ENCODE data around the gene ZCWPW1. TPM values are rescaled to one million over a fixed set of nuclear protein-coding genes. Genes with fewer than 3 reads are reported as not detected.

ZCWPW1 gene
- total and polyA plus RNA-seq, 2 experiments from 2014 or later: 1.9 to 4.2 TPM

- Histone ChIP-seq H3K79me2 (ENCODE audit: insufficient read depth) (no peaks in the 10 kb centered on the region), H3K27me3 (replicated peaks; ENCODE audit: insufficient read depth) (peaks cover 12% of the 10 kb centered on the region), H3K4me1 (ENCODE audit: insufficient read depth) (no peaks in the 10 kb centered on the region), H3K4me3 (no peak overlapping the region), H2AFZ (no peak overlapping the region), H4K20me1 (ENCODE audit: insufficient read depth) (no peaks in the 10 kb centered on the region), H3K9me3 (ENCODE audit: low read depth) (no peaks in the 10 kb centered on the region), H3K9ac (no peak overlapping the region), H3K4me2 (ENCODE audit: unreplicated experiment) (no peak overlapping the region), H3K36me3 (ENCODE audit: low read depth) (no peaks in the 10 kb centered on the region), H3K27ac (no peak overlapping the region), H3K9me2 (ENCODE audit: insufficient read depth) (no peaks in the 10 kb centered on the region), H3F3A (ENCODE audit: insufficient read depth) (no peaks in the 10 kb centered on the region)
- 74 to 79% methylated on average over 2 of the region's 2 CpGs for WGBS, 2 experiments (ENCODE audit: low coverage in 1 of 2, low lambda C conversion rate in 2 of 2, missing lambda C conversion rate in 2 of 2)
- in situ Hi-C loops (cut with MboI): no loop called here
- no peak for DNase-seq
- no peak for TF ChIP-seq EZH2 (IDR thresholded peaks at IDR 0.05; ENCODE audit: insufficient read depth, poor library complexity, severe bottlenecking)
- no peak for TF ChIP-seq EZH2phosphoT487 (IDR thresholded peaks at IDR 0.05; ENCODE audit: insufficient read depth, low read depth)
Measured at GRCh38 chr7:100394077-100394476, 34.4 kb downstream of the ZCWPW1 start.

GRCh38 chr7:100393233-100393905 lies 35.1 kb downstream of the ZCWPW1 start:
- H3K9me2 ChIP-seq (ENCODE audit: insufficient read depth): no peaks in the 10 kb centered on the region
- 55 to 59% methylated on average over 4 of the region's 4 CpGs for WGBS, 2 experiments (ENCODE audit: low coverage in 1 of 2, low lambda C conversion rate in 2 of 2, missing lambda C conversion rate in 2 of 2)
- in situ Hi-C loops (cut with MboI): no loop called here

GRCh38 chr7:100390286-100391009 lies 38.1 kb downstream of the ZCWPW1 start:
- Histone ChIP-seq H3K9me2 (ENCODE audit: insufficient read depth) (no peaks in the 10 kb centered on the region), H3K36me3 (ENCODE audit: low read depth) (no peaks in the 10 kb centered on the region), H3K79me2 (ENCODE audit: insufficient read depth) (no peaks in the 10 kb centered on the region), H3F3A (ENCODE audit: insufficient read depth) (no peaks in the 10 kb centered on the region), H3K4me2 (ENCODE audit: unreplicated experiment) (no peak overlapping the region), H3K27me3 (replicated peaks; ENCODE audit: insufficient read depth) (peaks cover 13% of the 10 kb centered on the region), H3K9ac (no peak overlapping the region), H3K4me3 (no peak overlapping the region), H4K20me1 (ENCODE audit: insufficient read depth) (no peaks in the 10 kb centered on the region), H2AFZ (no peak overlapping the region), H3K4me1 (ENCODE audit: insufficient read depth) (no peaks in the 10 kb centered on the region), H3K27ac (no peak overlapping the region), H3K9me3 (ENCODE audit: low read depth) (no peaks in the 10 kb centered on the region)
- in situ Hi-C loops (cut with MboI): no loop called here
- TF ChIP-seq EZH2 (IDR thresholded peaks at IDR 0.05; ENCODE audit: insufficient read depth, poor library complexity, severe bottlenecking) (no peak), EZH2phosphoT487 (IDR thresholded peaks at IDR 0.05; ENCODE audit: insufficient read depth, low read depth) (no peak)
- no peak for DNase-seq
- WGBS, 2 experiments (ENCODE audit: low coverage in 1 of 2, low lambda C conversion rate in 2 of 2, missing lambda C conversion rate in 2 of 2): 48 to 53% methylated on average over 3 of the region's 3 CpGs

More at GRCh38 chr7:100393233-100393905, 35.1 kb downstream of the ZCWPW1 start:
- TF ChIP-seq EZH2phosphoT487 (IDR thresholded peaks at IDR 0.05; ENCODE audit: insufficient read depth, low read depth): no peak
- TF ChIP-seq EZH2 (IDR thresholded peaks at IDR 0.05; ENCODE audit: insufficient read depth, poor library complexity, severe bottlenecking): no peak
- Histone ChIP-seq H3K27ac (no peak overlapping the region), H3K36me3 (ENCODE audit: low read depth) (no peaks in the 10 kb centered on the region), H3K27me3 (replicated peaks; ENCODE audit: insufficient read depth) (peaks cover 11% of the 10 kb centered on the region), H2AFZ (no peak overlapping the region), H3F3A (ENCODE audit: insufficient read depth) (no peaks in the 10 kb centered on the region), H3K9me3 (ENCODE audit: low read depth) (no peaks in the 10 kb centered on the region), H3K9ac (no peak overlapping the region), H3K79me2 (ENCODE audit: insufficient read depth) (no peaks in the 10 kb centered on the region), H3K4me3 (no peak overlapping the region), H3K4me2 (ENCODE audit: unreplicated experiment) (no peak overlapping the region), H3K4me1 (ENCODE audit: insufficient read depth) (no peaks in the 10 kb centered on the region), H4K20me1 (ENCODE audit: insufficient read depth) (no peaks in the 10 kb centered on the region)
- no peak for DNase-seq

GRCh38 chr7:100389437-100390088 lies 38.9 kb downstream of the ZCWPW1 start:
- H3K4me2 ChIP-seq (ENCODE audit: unreplicated experiment): no peak overlapping the region
- WGBS, 2 experiments (ENCODE audit: low coverage in 1 of 2, low lambda C conversion rate in 2 of 2, missing lambda C conversion rate in 2 of 2): 43 to 45% methylated on average over 9 of the region's 9 CpGs
- H3K27ac ChIP-seq: no peak overlapping the region
- H3K9me2 ChIP-seq (ENCODE audit: insufficient read depth): no peaks in the 10 kb centered on the region
- H3F3A ChIP-seq (ENCODE audit: insufficient read depth): no peaks in the 10 kb centered on the region
- DNase-seq: no peak
- H3K9me3 ChIP-seq (ENCODE audit: low read depth): no peaks in the 10 kb centered on the region
- no peak overlapping the region for H3K9ac ChIP-seq
- peaks cover 13% of the 10 kb centered on the region for H3K27me3 ChIP-seq (replicated peaks; ENCODE audit: insufficient read depth)
- H3K4me3 ChIP-seq: no peak overlapping the region
- H3K4me1 ChIP-seq (ENCODE audit: insufficient read depth): no peaks in the 10 kb centered on the region
- TF ChIP-seq EZH2phosphoT487 (IDR thresholded peaks at IDR 0.05; ENCODE audit: insufficient read depth, low read depth) (no peak), EZH2 (IDR thresholded peaks at IDR 0.05; ENCODE audit: insufficient read depth, poor library complexity, severe bottlenecking) (no peak)
- H4K20me1 ChIP-seq (ENCODE audit: insufficient read depth): no peaks in the 10 kb centered on the region
- H2AFZ ChIP-seq: no peak overlapping the region
- no peaks in the 10 kb centered on the region for H3K36me3 ChIP-seq (ENCODE audit: low read depth)
- in situ Hi-C loops (cut with MboI): no loop called here
- no peaks in the 10 kb centered on the region for H3K79me2 ChIP-seq (ENCODE audit: insufficient read depth)
